HG03571 (cell line): ENCODE data around the gene CRYBB3.
"Not testable (repeated sequence)": the region's sequence is repeated elsewhere in the genome, so short reads cannot be mapped to it uniquely, and the experiment has no call there.

Experiments used
- ATAC-seq: cut with Tn5 transposase; IDR thresholded peaks from one replicate; pipeline ENCODE4 v1.9.1; 2021; ENCODE audit not compliant: unreplicated experiment

The CRYBB3 gene

GRCh38 chr22:25238058-25238457 is 38.4 kb downstream of the CRYBB3 start:
- not testable (repeated sequence) for ATAC-seq

GRCh38 chr22:25255169-25255568 is 55.5 kb downstream of the CRYBB3 start:
- not testable (repeated sequence) for ATAC-seq
